ENCODE results near the gene UCKL1. TPM values are rescaled to one million over a fixed set of nuclear protein-coding genes. Genes with fewer than 3 reads are reported as not detected.

The UCKL1 gene
- total RNA-seq, 1 experiment from 2014 or later, result 55.1 TPM

GRCh38 chr20:63892402-63892801 is 63.8 kb downstream of the UCKL1 start:
- Histone ChIP-seq H3F3A (ENCODE audit: insufficient read depth, low read depth) (peaks cover 80% of the 10 kb centered on the region), H3K27me3 (ENCODE audit: insufficient read depth, low read depth) (no peaks in the 10 kb centered on the region), H3K27ac (no peak overlapping the region), H3K4me3 (no peak overlapping the region), H4K20me1 (ENCODE audit: insufficient read depth) (peaks cover 16% of the 10 kb centered on the region), H3K4me2 (no peak overlapping the region), H3K4me1 (replicated peaks; ENCODE audit: insufficient read depth) (peaks cover 59% of the 10 kb centered on the region), H3K36me3 (ENCODE audit: low read depth) (peaks cover 29% of the 10 kb centered on the region), H3K79me2 (ENCODE audit: low read depth) (peaks cover 44% of the 10 kb centered on the region), H2AFZ (no peak overlapping the region), H3K9me2 (ENCODE audit: insufficient read depth) (no peaks in the 10 kb centered on the region), H3K9me3 (ENCODE audit: insufficient read depth, low read depth) (no peaks in the 10 kb centered on the region)
- no peak for DNase-seq
- BruUV-seq (replicated peaks), result no TSS peak
- intact Hi-C loops (cut with micrococcal nuclease; ENCODE audit: unreplicated experiment), result no loop called here
- TF ChIP-seq CTCF (conservative IDR thresholded peaks at IDR 0.05), result no peak
- TF ChIP-seq EZH2 (IDR thresholded peaks at IDR 0.05; ENCODE audit: low read depth), result no peak
- ChIA-PET CTCF (no interaction called here), POLR2A (ENCODE audit: unreplicated experiment) (no interaction called here)

- no peak overlapping the region for H3K4me2 ChIP-seq
- peak overlapping the region; percentile 92; the same call in 1 of the 2 replicates for H3K27ac ChIP-seq
- BruUV-seq (replicated peaks), result TSS peak; percentile 12
- no peaks in the 10 kb centered on the region for H3K27me3 ChIP-seq (ENCODE audit: insufficient read depth, low read depth)
- H3K79me2 ChIP-seq (ENCODE audit: low read depth), result peaks cover 43% of the 10 kb centered on the region
- no peak overlapping the region for H3K4me3 ChIP-seq
- no peak overlapping the region for H2AFZ ChIP-seq
- CTCF ChIA-PET, result no interaction called here
- H3K9me2 ChIP-seq (ENCODE audit: insufficient read depth), result no peaks in the 10 kb centered on the region
- POLR2A ChIA-PET (ENCODE audit: unreplicated experiment), result no interaction called here
- peaks cover 14% of the 10 kb centered on the region for H4K20me1 ChIP-seq (ENCODE audit: insufficient read depth)
- peaks cover 77% of the 10 kb centered on the region for H3F3A ChIP-seq (ENCODE audit: insufficient read depth, low read depth)
- H3K4me1 ChIP-seq (replicated peaks; ENCODE audit: insufficient read depth), result peaks cover 53% of the 10 kb centered on the region
- no peak for DNase-seq
- H3K36me3 ChIP-seq (ENCODE audit: low read depth), result peaks cover 32% of the 10 kb centered on the region
- intact Hi-C loops (cut with micrococcal nuclease; ENCODE audit: unreplicated experiment), result no loop called here
- no peaks in the 10 kb centered on the region for H3K9me3 ChIP-seq (ENCODE audit: insufficient read depth, low read depth)
- TF ChIP-seq CTCF (conservative IDR thresholded peaks at IDR 0.05), result no peak
- no peak for TF ChIP-seq EZH2 (IDR thresholded peaks at IDR 0.05; ENCODE audit: low read depth)
These were observed 64.9 kb downstream of the UCKL1 start for GRCh38 chr20:63891061-63892002.

GRCh38 chr20:63890616-63891015 is 65.6 kb downstream of the UCKL1 start:
- Histone ChIP-seq H3K36me3 (ENCODE audit: low read depth) (peaks cover 35% of the 10 kb centered on the region), H3K9me2 (ENCODE audit: insufficient read depth) (no peaks in the 10 kb centered on the region), H4K20me1 (ENCODE audit: insufficient read depth) (peaks cover 13% of the 10 kb centered on the region), H3K4me3 (no peak overlapping the region), H3K27ac (peak overlapping the region; percentile 92), H2AFZ (no peak overlapping the region), H3K27me3 (ENCODE audit: insufficient read depth, low read depth) (no peaks in the 10 kb centered on the region), H3K79me2 (ENCODE audit: low read depth) (peaks cover 41% of the 10 kb centered on the region), H3K4me1 (replicated peaks; ENCODE audit: insufficient read depth) (peaks cover 58% of the 10 kb centered on the region), H3K9me3 (ENCODE audit: insufficient read depth, low read depth) (no peaks in the 10 kb centered on the region), H3K4me2 (peak overlapping the region; percentile 72), H3F3A (ENCODE audit: insufficient read depth, low read depth) (peaks cover 69% of the 10 kb centered on the region)
- POLR2A ChIA-PET (ENCODE audit: unreplicated experiment), result no interaction called here
- intact Hi-C loops (cut with micrococcal nuclease; ENCODE audit: unreplicated experiment), result no loop called here
- TF ChIP-seq CTCF (conservative IDR thresholded peaks at IDR 0.05), result no peak
- no peak for TF ChIP-seq EZH2 (IDR thresholded peaks at IDR 0.05; ENCODE audit: low read depth)
- no peak for DNase-seq
- CTCF ChIA-PET, result no interaction called here
- BruUV-seq (replicated peaks), result no TSS peak

Data from PC-9 (cell line).